Loucy (cell line): Measurements from ENCODE around the gene TACC2.

Experiments used
- H2AFZ ChIP-seq: fragments of 200-600 bp; sonication (generic); 2 replicates; pipeline ENCODE4 v1.6.0; 2016; ENCODE audit warnings: antibody characterized with exemption, mild to moderate bottlenecking, low read length, moderate library complexity
- H3F3A ChIP-seq: fragments of 200-600 bp; 2 replicates; pipeline ENCODE4 v1.6.0; 2016; ENCODE audit warnings: antibody characterized with exemption, low read depth, mild to moderate bottlenecking
- H3K27me3 ChIP-seq: fragments of 200-600 bp; sonication (generic); 2 replicates; pipeline ENCODE4 v1.6.1; 2014; ENCODE audit warnings: low read length, mild to moderate bottlenecking; ENCODE audit not compliant: insufficient read depth, poor library complexity, severe bottlenecking
- H3K36me3 ChIP-seq: fragments of 200-600 bp; sonication (generic); 2 replicates; pipeline ENCODE4 v1.6.1; 2016; ENCODE audit warnings: low read length; ENCODE audit not compliant: insufficient read depth
- H3K4me1 ChIP-seq: fragments of 200-600 bp; sonication (generic); 2 replicates; pipeline ENCODE4 v1.5.1; 2014; ENCODE audit warnings: low read length, mild to moderate bottlenecking; ENCODE audit not compliant: insufficient read depth, poor library complexity, severe bottlenecking
- H3K4me2 ChIP-seq: fragments of 200-600 bp; sonication (generic); 2 replicates; pipeline ENCODE4 v1.6.0; 2014; ENCODE audit warnings: antibody characterized with exemption, low read length, low read depth, mild to moderate bottlenecking; ENCODE audit not compliant: poor library complexity, severe bottlenecking
- H3K4me3 ChIP-seq: fragments of 200-600 bp; sonication (generic); 2 replicates; pipeline ENCODE4 v1.5.1; 2014; ENCODE audit warnings: low read length, mild to moderate bottlenecking, mixed read lengths; ENCODE audit not compliant: poor library complexity, severe bottlenecking
- H3K79me2 ChIP-seq: fragments of 200-600 bp; sonication (generic); 2 replicates; pipeline ENCODE4 v1.6.1; 2014; ENCODE audit warnings: low read length; ENCODE audit not compliant: insufficient read depth
- H3K9ac ChIP-seq: fragments of 200-600 bp; sonication (generic); 2 replicates; pipeline ENCODE4 v1.6.0; 2014; ENCODE audit warnings: mild to moderate bottlenecking, low read depth, low read length, moderate library complexity; ENCODE audit not compliant: poor library complexity, severe bottlenecking
- H3K9me2 ChIP-seq: fragments of 200-600 bp; sonication (generic); replicated peaks from 2 replicates; pipeline ENCODE4 v1.6.1; 2016; ENCODE audit warnings: low read depth, low read length, mixed read lengths
- H3K9me3 ChIP-seq: fragments of 200-600 bp; sonication (generic); 2 replicates; pipeline ENCODE4 v1.6.1; 2014; ENCODE audit warnings: mild to moderate bottlenecking, antibody characterized with exemption, low read length, low read depth; ENCODE audit not compliant: insufficient read depth
- H4K20me1 ChIP-seq: fragments of 200-600 bp; sonication (generic); 2 replicates; pipeline ENCODE4 v1.6.0; 2014; ENCODE audit warnings: antibody characterized with exemption, low read length, mild to moderate bottlenecking; ENCODE audit not compliant: insufficient read depth, poor library complexity, severe bottlenecking
- EZH2phosphoT487 ChIP-seq: fragments of 200-600 bp; IDR thresholded peaks from 2 replicates; pipeline ENCODE4 v1.6.1; 2018; ENCODE audit warnings: antibody characterized with exemption, mild to moderate bottlenecking, moderate library complexity, borderline replicate concordance
- TF ChIP-seq, protein P1 (sequence below): fragments of 200-600 bp; sonication (generic); conservative IDR thresholded peaks from 2 replicates; pipeline ENCODE4 v1.5.1; 2014; ENCODE audit warnings: mild to moderate bottlenecking, antibody characterized with exemption, low read length

Gene TACC2

DNA sequence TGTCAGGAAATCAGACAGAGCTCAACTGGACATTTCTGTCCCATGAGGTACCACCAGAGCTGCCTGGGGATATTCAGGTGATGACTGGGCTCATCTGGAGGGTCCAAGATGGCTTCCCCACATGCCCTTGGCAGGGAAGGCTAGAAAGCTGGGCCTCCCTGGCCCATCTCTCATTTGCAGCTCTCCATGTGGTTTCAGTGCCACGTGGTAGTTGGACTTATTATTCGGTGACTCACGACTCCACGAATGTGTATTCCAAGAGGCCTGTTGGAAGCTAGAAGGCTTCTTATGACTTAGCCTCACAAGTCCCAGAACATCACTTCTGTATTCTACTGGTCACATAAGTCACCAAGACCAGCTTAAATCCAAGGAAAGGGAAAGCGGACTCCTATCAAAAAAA is 36.7 kb upstream of the TACC2 start:
- Histone ChIP-seq H3K9me2 (no peaks in the 10 kb centered on the region), H3K79me2 (no peaks in the 10 kb centered on the region), H3K27me3 (no peaks in the 10 kb centered on the region), H3F3A (no peaks in the 10 kb centered on the region), H3K4me1 (no peaks in the 10 kb centered on the region), H2AFZ (no peak overlapping the region), H3K9ac (no peak overlapping the region), H3K4me2 (no peak overlapping the region), H3K9me3 (no peaks in the 10 kb centered on the region), H4K20me1 (no peaks in the 10 kb centered on the region), H3K36me3 (peaks cover 3% of the 10 kb centered on the region; the same call in 1 of the 2 replicates), H3K4me3 (no peak overlapping the region)
- TF ChIP-seq, protein P1, sequence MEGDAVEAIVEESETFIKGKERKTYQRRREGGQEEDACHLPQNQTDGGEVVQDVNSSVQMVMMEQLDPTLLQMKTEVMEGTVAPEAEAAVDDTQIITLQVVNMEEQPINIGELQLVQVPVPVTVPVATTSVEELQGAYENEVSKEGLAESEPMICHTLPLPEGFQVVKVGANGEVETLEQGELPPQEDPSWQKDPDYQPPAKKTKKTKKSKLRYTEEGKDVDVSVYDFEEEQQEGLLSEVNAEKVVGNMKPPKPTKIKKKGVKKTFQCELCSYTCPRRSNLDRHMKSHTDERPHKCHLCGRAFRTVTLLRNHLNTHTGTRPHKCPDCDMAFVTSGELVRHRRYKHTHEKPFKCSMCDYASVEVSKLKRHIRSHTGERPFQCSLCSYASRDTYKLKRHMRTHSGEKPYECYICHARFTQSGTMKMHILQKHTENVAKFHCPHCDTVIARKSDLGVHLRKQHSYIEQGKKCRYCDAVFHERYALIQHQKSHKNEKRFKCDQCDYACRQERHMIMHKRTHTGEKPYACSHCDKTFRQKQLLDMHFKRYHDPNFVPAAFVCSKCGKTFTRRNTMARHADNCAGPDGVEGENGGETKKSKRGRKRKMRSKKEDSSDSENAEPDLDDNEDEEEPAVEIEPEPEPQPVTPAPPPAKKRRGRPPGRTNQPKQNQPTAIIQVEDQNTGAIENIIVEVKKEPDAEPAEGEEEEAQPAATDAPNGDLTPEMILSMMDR = no peak
- TF ChIP-seq EZH2phosphoT487 = no peak

DNA sequence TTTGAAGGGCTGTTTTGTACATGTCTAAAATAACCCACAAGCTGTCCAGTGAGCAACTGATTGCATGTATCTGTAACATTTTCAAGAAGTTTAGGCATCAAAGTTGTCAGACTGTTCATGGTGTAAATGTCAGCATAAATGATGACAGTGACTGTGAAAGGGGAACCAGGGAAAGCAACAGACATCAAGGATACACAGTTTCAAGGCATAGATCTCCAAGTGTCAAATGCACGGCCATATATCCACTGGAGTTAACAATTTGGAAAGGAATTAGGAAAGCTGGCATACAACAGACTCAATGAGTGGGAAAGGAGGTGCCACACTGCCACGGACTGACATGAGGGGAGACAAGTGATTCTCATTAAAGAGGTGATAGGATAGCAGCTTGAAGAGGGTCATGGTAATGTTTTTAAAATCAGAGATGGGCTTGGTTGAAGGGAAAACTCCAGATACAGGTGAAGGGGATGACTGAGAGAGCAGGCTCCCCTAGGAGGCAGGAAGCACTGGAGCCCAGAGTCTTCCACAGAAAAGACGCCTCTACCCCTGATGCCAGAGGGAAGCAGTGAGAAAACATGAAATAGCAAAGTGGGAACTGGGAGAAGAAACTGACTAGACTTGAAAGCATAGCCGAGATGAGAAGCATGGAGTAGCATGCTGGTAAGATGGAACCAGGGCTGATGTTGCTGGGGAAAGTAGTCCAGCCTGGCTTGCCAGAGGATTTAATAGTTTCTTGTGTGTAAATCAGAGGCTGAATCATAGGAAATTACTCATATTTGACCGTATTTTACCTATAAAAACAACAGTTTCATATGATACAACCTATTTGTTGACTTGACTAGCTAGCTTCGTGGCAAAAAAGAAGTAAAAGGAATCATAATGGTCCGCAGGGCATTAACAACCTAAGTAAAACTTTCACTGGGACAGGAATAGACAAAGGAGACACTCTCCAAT is 32.6 kb upstream of the TACC2 start:
- TF ChIP-seq, protein P1 = no peak
- no peak for TF ChIP-seq EZH2phosphoT487
- H3K9ac ChIP-seq = no peak overlapping the region
- no peaks in the 10 kb centered on the region for H3K9me2 ChIP-seq
- H3K79me2 ChIP-seq = no peaks in the 10 kb centered on the region
- H3K4me1 ChIP-seq = no peaks in the 10 kb centered on the region
- no peaks in the 10 kb centered on the region for H3K9me3 ChIP-seq
- peaks cover 3% of the 10 kb centered on the region; the same call in 1 of the 2 replicates for H3K36me3 ChIP-seq
- H3K4me3 ChIP-seq = no peak overlapping the region
- no peak overlapping the region for H2AFZ ChIP-seq
- H3F3A ChIP-seq = no peaks in the 10 kb centered on the region
- H3K4me2 ChIP-seq = no peak overlapping the region
- no peaks in the 10 kb centered on the region for H3K27me3 ChIP-seq
- H4K20me1 ChIP-seq = no peaks in the 10 kb centered on the region

DNA sequence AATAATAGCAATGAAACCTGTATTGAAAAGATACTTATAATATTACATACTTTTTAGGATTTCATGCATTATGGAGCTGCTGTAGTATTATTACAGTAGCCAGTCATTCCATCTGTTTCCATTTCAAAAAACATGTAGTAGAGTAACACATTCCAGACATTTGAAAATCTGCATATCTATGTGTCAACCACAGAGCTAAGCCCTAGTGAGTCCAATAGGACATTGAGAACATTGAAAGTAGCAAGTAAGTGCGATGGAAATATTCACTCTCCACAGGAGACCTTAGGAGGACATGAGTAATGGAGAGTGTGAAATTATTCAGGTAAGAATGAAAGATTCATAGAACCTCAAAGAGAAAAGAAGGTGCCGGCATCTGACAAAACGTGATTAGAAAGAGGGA is 29.3 kb upstream of the TACC2 start:
- no peak overlapping the region for H3K4me2 ChIP-seq
- no peaks in the 10 kb centered on the region for H4K20me1 ChIP-seq
- no peak overlapping the region for H3K4me3 ChIP-seq
- no peak for TF ChIP-seq EZH2phosphoT487
- TF ChIP-seq, protein P1 = no peak
- peaks cover 5% of the 10 kb centered on the region; the same call in 1 of the 2 replicates for H3K36me3 ChIP-seq
- no peak overlapping the region for H2AFZ ChIP-seq
- no peaks in the 10 kb centered on the region for H3K9me2 ChIP-seq
- H3K27me3 ChIP-seq = no peaks in the 10 kb centered on the region
- H3K9ac ChIP-seq = no peak overlapping the region
- no peaks in the 10 kb centered on the region for H3F3A ChIP-seq
- no peaks in the 10 kb centered on the region for H3K9me3 ChIP-seq
- H3K4me1 ChIP-seq = no peaks in the 10 kb centered on the region
- H3K79me2 ChIP-seq = no peaks in the 10 kb centered on the region
